CD14-positive monocyte (primary cell): ENCODE results near the gene RPS6KL1. TPM values are rescaled to one million over a fixed set of nuclear protein-coding genes. Genes with fewer than 3 reads are reported as not detected.

ENCODE experiments used
- DNase-seq, 3 donors: peaks; one replicate each; pipeline ENCODE4 v3.0.0-alpha.2; 2011 to 2022
- H2AFZ ChIP-seq: 2 replicates; pipeline ENCODE4 v1.6.0; 2012; ENCODE audit warnings: mild to moderate bottlenecking, low read depth, low read length, inconsistent platforms; ENCODE audit not compliant: insufficient read depth, poor library complexity, severe bottlenecking
- H3K27ac ChIP-seq, 2 donors: 1 replicate in 1 of 2; 2 replicates in 1 of 2; pipeline ENCODE4 v1.5.1; 2012 to 2013; ENCODE audit warnings: low read length in 2 of 2, control low read depth in 1 of 2, inconsistent platforms in 1 of 2, low read depth in 1 of 2, mild to moderate bottlenecking in 1 of 2
- H3K27me3 ChIP-seq, 2 donors: one replicate each; pipeline versions ENCODE4 v1.6.0 to v1.6.1; 2011 to 2013; ENCODE audit warnings: low read length in 2 of 2; ENCODE audit not compliant: control insufficient read depth in 2 of 2, insufficient read depth in 2 of 2
- H3K36me3 ChIP-seq, 2 donors: replicated peaks in 1 of 2; 1 replicate in 1 of 2; 2 replicates in 1 of 2; pipeline versions ENCODE4 v1.5.1 to v1.6.1; 2012 to 2013; ENCODE audit warnings: low read length in 2 of 2, control low read depth in 1 of 2, inconsistent platforms in 1 of 2, mild to moderate bottlenecking in 1 of 2; ENCODE audit not compliant: insufficient read depth in 2 of 2, control insufficient read depth in 1 of 2
- H3K4me1 ChIP-seq, 2 donors: 1 replicate in 1 of 2; 2 replicates in 1 of 2; pipeline versions ENCODE4 v1.5.1 to v1.6.1; 2012 to 2013; ENCODE audit warnings: low read length in 2 of 2, control low read depth in 1 of 2, inconsistent platforms in 1 of 2, mild to moderate bottlenecking in 1 of 2, moderate library complexity in 1 of 2; ENCODE audit not compliant: insufficient read depth in 2 of 2, control insufficient read depth in 1 of 2
- H3K4me2 ChIP-seq: replicated peaks from 2 replicates; pipeline ENCODE3; 2012; ENCODE audit warnings: low read length, moderate library complexity, mild to moderate bottlenecking; ENCODE audit not compliant: poor library complexity, severe bottlenecking; ENCODE audit errors: extremely low read depth
- H3K4me3 ChIP-seq, 3 experiments: fragments of 200-600 bp in 1 of 3; sonication (generic) in 1 of 3; replicated peaks in 1 of 3; 1 replicate in 2 of 3; 2 replicates in 1 of 3; pipeline ENCODE4 v1.5.1; 2011 to 2013; ENCODE audit warnings: low read length in 3 of 3, mild to moderate bottlenecking in 3 of 3, control low read depth in 2 of 3, low read depth in 2 of 3, inconsistent platforms in 1 of 3, moderate library complexity in 1 of 3
- H3K79me2 ChIP-seq: 2 replicates; pipeline ENCODE4 v1.6.0; 2012; ENCODE audit warnings: mild to moderate bottlenecking, control low read depth, inconsistent platforms, low read length, moderate library complexity; ENCODE audit not compliant: insufficient read depth
- H3K9ac ChIP-seq: 2 replicates; pipeline ENCODE4 v1.6.0; 2017; ENCODE audit warnings: low read length, mild to moderate bottlenecking; ENCODE audit not compliant: insufficient read depth, poor library complexity, severe bottlenecking
- H3K9me3 ChIP-seq, 2 donors: replicated peaks in 1 of 2; 1 replicate in 1 of 2; 2 replicates in 1 of 2; pipeline versions ENCODE4 v1.5.1 to v1.6.1; 2012 to 2013; ENCODE audit warnings: low read length in 2 of 2, control low read depth in 1 of 2; ENCODE audit not compliant: control insufficient read depth in 1 of 2, insufficient read depth in 1 of 2
- H4K20me1 ChIP-seq: 2 replicates; pipeline ENCODE4 v1.6.0; 2012; ENCODE audit warnings: mild to moderate bottlenecking, low read length, control low read depth, moderate library complexity; ENCODE audit not compliant: insufficient read depth
- H3K27ac Mint-ChIP-seq, 7 donors: one replicate each; pipeline ENCODE4 v1.8.0; 2020; ENCODE audit warnings: mild to moderate bottlenecking in 7 of 7, mixed read lengths in 7 of 7, moderate library complexity in 6 of 7, inconsistent platforms in 2 of 7
- H3K27me3 Mint-ChIP-seq, 3 donors: one replicate each; pipeline ENCODE4 v1.8.0; 2021 to 2022; ENCODE audit warnings: low read depth in 3 of 3, mild to moderate bottlenecking in 3 of 3, mixed read lengths in 3 of 3, moderate library complexity in 3 of 3, inconsistent platforms in 1 of 3
- H3K36me3 Mint-ChIP-seq, 2 donors: one replicate each; pipeline ENCODE4 v1.8.0; 2020; ENCODE audit warnings: mixed read lengths in 2 of 2, inconsistent platforms in 1 of 2, mild to moderate bottlenecking in 1 of 2
- H3K4me1 Mint-ChIP-seq: one replicate; pipeline ENCODE4 v1.8.0; 2020; ENCODE audit warnings: mild to moderate bottlenecking, mixed read lengths
- H3K4me3 Mint-ChIP-seq, 2 donors: one replicate each; pipeline ENCODE4 v1.8.0; 2020; ENCODE audit warnings: mild to moderate bottlenecking in 2 of 2, mixed read lengths in 2 of 2, moderate library complexity in 1 of 2
- H3K9me3 Mint-ChIP-seq, 7 donors: one replicate each; pipeline ENCODE4 v1.8.0; 2020 to 2022; ENCODE audit warnings: mixed read lengths in 7 of 7, mild to moderate bottlenecking in 6 of 7, moderate library complexity in 6 of 7, inconsistent platforms in 2 of 7
- WGBS: methylation state at CpG from one replicate; pipeline ENCODE4 v1.1.5; 2013; ENCODE audit warnings: missing lambda C conversion rate; ENCODE audit not compliant: insufficient coverage; 5-methylcytosine and 5-hydroxymethylcytosine counted together
- intact Hi-C, 2 donors: fragments of 100-400 bp; cut with micrococcal nuclease; formaldehyde crosslinking; loops; one replicate each; pipeline versions ENCODE4 v1.15.0 to v1.15.1; 2023
- polyA plus RNA-seq, 3 donors: library from polyadenylated mRNA; depleted of rRNA in 1 of 3; unstranded in 2 of 3; stranded (reverse) in 1 of 3; fragments of 300-500 nt in 2 of 3; fragments of >200 nt in 1 of 3; fragmentation: Illumina TruSeq in 2 of 3; gene quantifications; 1 replicate in 2 of 3; 2 replicates in 1 of 3; pipeline ENCODE4 v1.2.3, GENCODE V29; 2012 to 2021
- TF ChIP-seq, protein P1 (sequence below): fragments of 200-600 bp; IDR thresholded peaks from one replicate; pipeline ENCODE4 v1.8.0; 2022; ENCODE audit warnings: antibody characterized with exemption, mild to moderate bottlenecking

RPS6KL1 gene
- polyA plus RNA-seq, 3 donors: 0.13 TPM; not detected in 2

DNA sequence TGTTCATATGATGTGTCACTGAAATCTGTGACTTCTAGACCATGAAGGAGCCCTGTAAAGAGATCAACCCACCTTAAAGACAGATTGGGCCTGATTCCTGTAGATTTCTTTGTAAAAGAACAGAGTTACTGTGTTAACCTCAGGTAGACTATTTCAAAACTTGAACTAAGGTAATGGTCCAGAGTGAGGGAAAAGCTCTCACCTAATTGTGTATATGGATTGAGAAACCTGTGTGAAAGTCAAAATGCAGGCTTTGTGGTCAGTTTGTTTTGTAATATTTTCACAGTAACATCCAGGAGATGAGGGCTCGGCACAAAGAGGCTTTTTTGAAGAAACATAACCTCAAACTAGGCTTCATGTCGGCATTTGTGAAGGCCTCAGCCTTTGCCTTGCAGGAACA, 25.0 kb downstream of the RPS6KL1 start:
- DNase-seq: no peak
- Histone ChIP-seq H3K9ac (no peak overlapping the region), H3K9me3 (no peaks in the 10 kb centered on the region), H3K27ac (no peak overlapping the region), H3K36me3 (peaks cover 96 to 99% of the 10 kb centered on the region in 2 donors), H2AFZ (no peak overlapping the region), H3K27me3 (no peaks in the 10 kb centered on the region), H3K79me2 (peaks cover 8% of the 10 kb centered on the region), H3K4me1 (peaks cover 14% of the 10 kb centered on the region in 2 donors), H3K4me3 (no peak overlapping the region), H4K20me1 (peaks cover 31% of the 10 kb centered on the region), H3K4me2 (no peak overlapping the region)
- no CpG with 5 or more reads among the region's 2 CpGs for WGBS
- H3K9me3 Mint-ChIP-seq: no peaks in the 10 kb centered on the region
- H3K4me3 Mint-ChIP-seq: no peak overlapping the region
- TF ChIP-seq, protein P1, sequence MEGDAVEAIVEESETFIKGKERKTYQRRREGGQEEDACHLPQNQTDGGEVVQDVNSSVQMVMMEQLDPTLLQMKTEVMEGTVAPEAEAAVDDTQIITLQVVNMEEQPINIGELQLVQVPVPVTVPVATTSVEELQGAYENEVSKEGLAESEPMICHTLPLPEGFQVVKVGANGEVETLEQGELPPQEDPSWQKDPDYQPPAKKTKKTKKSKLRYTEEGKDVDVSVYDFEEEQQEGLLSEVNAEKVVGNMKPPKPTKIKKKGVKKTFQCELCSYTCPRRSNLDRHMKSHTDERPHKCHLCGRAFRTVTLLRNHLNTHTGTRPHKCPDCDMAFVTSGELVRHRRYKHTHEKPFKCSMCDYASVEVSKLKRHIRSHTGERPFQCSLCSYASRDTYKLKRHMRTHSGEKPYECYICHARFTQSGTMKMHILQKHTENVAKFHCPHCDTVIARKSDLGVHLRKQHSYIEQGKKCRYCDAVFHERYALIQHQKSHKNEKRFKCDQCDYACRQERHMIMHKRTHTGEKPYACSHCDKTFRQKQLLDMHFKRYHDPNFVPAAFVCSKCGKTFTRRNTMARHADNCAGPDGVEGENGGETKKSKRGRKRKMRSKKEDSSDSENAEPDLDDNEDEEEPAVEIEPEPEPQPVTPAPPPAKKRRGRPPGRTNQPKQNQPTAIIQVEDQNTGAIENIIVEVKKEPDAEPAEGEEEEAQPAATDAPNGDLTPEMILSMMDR: no peak
- H3K27ac Mint-ChIP-seq: no peak overlapping the region
- H3K4me1 Mint-ChIP-seq: peaks cover 13% of the 10 kb centered on the region
- intact Hi-C loops: no loop called here
- H3K27me3 Mint-ChIP-seq: peaks cover 0 to 3% (median 1%) of the 10 kb centered on the region in 3 donors
- peaks cover 94 to 99% of the 10 kb centered on the region in 2 donors for H3K36me3 Mint-ChIP-seq

DNA sequence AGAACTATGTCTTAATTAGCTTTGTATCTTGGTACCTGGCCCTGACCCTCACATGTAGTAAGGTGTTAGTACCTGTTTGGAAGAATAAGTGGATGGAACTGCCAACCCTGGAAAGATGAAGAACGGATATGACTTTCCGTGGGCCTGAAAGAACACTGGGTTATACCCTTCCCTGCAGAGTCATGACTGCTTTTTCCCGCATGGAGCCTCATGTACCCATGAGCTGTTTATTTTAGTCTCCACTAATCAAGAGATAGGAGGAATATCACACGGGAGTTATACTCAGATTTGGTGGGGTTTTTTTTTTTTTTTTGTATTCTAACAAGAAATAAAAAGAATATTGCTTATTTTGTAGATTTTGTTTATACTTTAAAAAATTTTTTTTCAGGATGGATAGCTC, 25.4 kb downstream of the RPS6KL1 start:
- Histone ChIP-seq H3K4me1 (peaks cover 19% of the 10 kb centered on the region in 2 donors), H2AFZ (no peak overlapping the region), H3K9ac (no peak overlapping the region), H4K20me1 (peaks cover 35% of the 10 kb centered on the region), H3K27ac (no peak overlapping the region), H3K27me3 (no peaks in the 10 kb centered on the region), H3K36me3 (peaks cover 96 to 99% of the 10 kb centered on the region in 2 donors), H3K9me3 (no peaks in the 10 kb centered on the region), H3K79me2 (peaks cover 8% of the 10 kb centered on the region), H3K4me3 (no peak overlapping the region), H3K4me2 (no peak overlapping the region)
- WGBS: 100% methylated on average over 1 of the region's 4 CpGs
- Mint-ChIP-seq H3K4me3 (no peak overlapping the region), H3K4me1 (peaks cover 18% of the 10 kb centered on the region), H3K9me3 (no peaks in the 10 kb centered on the region), H3K36me3 (peaks cover 94 to 99% of the 10 kb centered on the region in 2 donors), H3K27ac (no peak overlapping the region), H3K27me3 (peaks cover 0 to 3% (median 0%) of the 10 kb centered on the region in 3 donors)
- DNase-seq: no peak
- TF ChIP-seq, protein P1: no peak
- intact Hi-C loops: no loop called here
